H1 (cell line): Measurements from ENCODE around the gene PRSS16.

ENCODE experiments used
- BACH1 ChIP-seq: IDR thresholded peaks from 2 replicates; pipeline ENCODE4 v1.6.1; 2012; ENCODE audit warnings: low read length, improper control_type of control experiment
- CREB1 ChIP-seq: IDR thresholded peaks from 2 replicates; pipeline ENCODE4 v1.6.1; 2012; ENCODE audit warnings: inconsistent platforms
- HDAC6 ChIP-seq: IDR thresholded peaks from one replicate; pipeline ENCODE4 v1.7.1; 2012; ENCODE audit warnings: low read depth, mild to moderate bottlenecking, inconsistent platforms, low read length, moderate library complexity
- JUND ChIP-seq: IDR thresholded peaks from 2 replicates; pipeline ENCODE4 v1.6.1; 2011; ENCODE audit warnings: mild to moderate bottlenecking, improper control_type of control experiment, low read length
- POLR2A ChIP-seq, 2 experiments: IDR thresholded peaks; 1 replicate in 1 of 2; 2 replicates in 1 of 2; pipeline ENCODE4 v1.6.1; 2011; ENCODE audit warnings: low read depth in 2 of 2, low read length in 2 of 2, mild to moderate bottlenecking in 2 of 2; ENCODE audit errors: control extremely low read depth in 1 of 2
- SIN3A ChIP-seq, 2 experiments: IDR thresholded peaks in 1 of 2; conservative IDR thresholded peaks in 1 of 2; 2 replicates each; pipeline ENCODE4 v1.6.1; 2011 to 2012; ENCODE audit warnings: low read length in 2 of 2, improper control_type of control experiment in 1 of 2, low read depth in 1 of 2, mild to moderate bottlenecking in 1 of 2
- YY1 ChIP-seq: IDR thresholded peaks from 2 replicates; pipeline ENCODE4 v1.6.1; 2011; ENCODE audit warnings: low read depth, mild to moderate bottlenecking, low read length
- ZNF274 ChIP-seq: IDR thresholded peaks from 2 replicates; pipeline ENCODE4 v1.7.0; 2012; ENCODE audit warnings: low read length, borderline replicate concordance; ENCODE audit errors: extremely low read depth
- TF ChIP-seq, protein P1 (sequence below), 3 experiments: IDR thresholded peaks; 1 replicate in 2 of 3; 2 replicates in 1 of 3; pipeline versions ENCODE4 v1.5.1 to v1.6.1; 2011; ENCODE audit warnings: low read length in 3 of 3, mild to moderate bottlenecking in 3 of 3, inconsistent platforms in 2 of 3, low read depth in 1 of 3, moderate library complexity in 1 of 3; ENCODE audit not compliant: insufficient read depth in 1 of 3; ENCODE audit errors: control extremely low read depth in 1 of 3

GRCh38 chr6:27205375-27206278, 41.9 kb upstream of the PRSS16 start:
- TF ChIP-seq POLR2A (IDR thresholded peaks at IDR 0.05; ENCODE audit: control extremely low read depth in 1 of 2, low read depth in 2 of 2, low read length in 2 of 2) (no peak), BACH1 (no peak), JUND (no peak), ZNF274 (no peak), HDAC6 (no peak), SIN3A (conservative IDR thresholded peaks at IDR 0.05 in 1 of 2, IDR thresholded peaks at IDR 0.05 in 1 of 2; ENCODE audit: low read depth in 1 of 2, low read length in 2 of 2) (peak in 1 of 2 experiments; percentile 67; a peak in 1 of 4 replicates), CREB1 (no peak), YY1 (no peak)
- TF ChIP-seq, protein P1, sequence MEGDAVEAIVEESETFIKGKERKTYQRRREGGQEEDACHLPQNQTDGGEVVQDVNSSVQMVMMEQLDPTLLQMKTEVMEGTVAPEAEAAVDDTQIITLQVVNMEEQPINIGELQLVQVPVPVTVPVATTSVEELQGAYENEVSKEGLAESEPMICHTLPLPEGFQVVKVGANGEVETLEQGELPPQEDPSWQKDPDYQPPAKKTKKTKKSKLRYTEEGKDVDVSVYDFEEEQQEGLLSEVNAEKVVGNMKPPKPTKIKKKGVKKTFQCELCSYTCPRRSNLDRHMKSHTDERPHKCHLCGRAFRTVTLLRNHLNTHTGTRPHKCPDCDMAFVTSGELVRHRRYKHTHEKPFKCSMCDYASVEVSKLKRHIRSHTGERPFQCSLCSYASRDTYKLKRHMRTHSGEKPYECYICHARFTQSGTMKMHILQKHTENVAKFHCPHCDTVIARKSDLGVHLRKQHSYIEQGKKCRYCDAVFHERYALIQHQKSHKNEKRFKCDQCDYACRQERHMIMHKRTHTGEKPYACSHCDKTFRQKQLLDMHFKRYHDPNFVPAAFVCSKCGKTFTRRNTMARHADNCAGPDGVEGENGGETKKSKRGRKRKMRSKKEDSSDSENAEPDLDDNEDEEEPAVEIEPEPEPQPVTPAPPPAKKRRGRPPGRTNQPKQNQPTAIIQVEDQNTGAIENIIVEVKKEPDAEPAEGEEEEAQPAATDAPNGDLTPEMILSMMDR (IDR thresholded peaks at IDR 0.05; ENCODE audit: control extremely low read depth in 1 of 3, insufficient read depth in 1 of 3, low read depth in 1 of 3, low read length in 3 of 3), result no peak
